ENCODE measurements around the gene PDE1C.

Gene PDE1C

GRCh38 chr7:31791881-31792280 is 278.3 kb downstream of the PDE1C start:
- H3K4me3 ChIP-seq (ENCODE audit: low read length, poor library complexity, severe bottlenecking) = no peak overlapping the region

GRCh38 chr7:31788883-31789680 is 281.1 kb downstream of the PDE1C start:
- H3K36me3 ChIP-seq (ENCODE audit: insufficient read depth, low read length) = no peaks in the 10 kb centered on the region
- TF ChIP-seq CTCF (conservative IDR thresholded peaks at IDR 0.05; ENCODE audit: low read length) (no peak), EZH2phosphoT487 (IDR thresholded peaks at IDR 0.05; ENCODE audit: borderline replicate concordance) (no peak)
- no peaks in the 10 kb centered on the region for H3F3A ChIP-seq (ENCODE audit: low read depth)
- no peak overlapping the region for H2AFZ ChIP-seq (ENCODE audit: low read length)
- no peak overlapping the region for H3K9ac ChIP-seq (ENCODE audit: low read depth, low read length, poor library complexity, severe bottlenecking)
- no peaks in the 10 kb centered on the region for H3K9me2 ChIP-seq (replicated peaks; ENCODE audit: low read depth, low read length)
- no peaks in the 10 kb centered on the region for H3K27me3 ChIP-seq (ENCODE audit: insufficient read depth, low read length, poor library complexity, severe bottlenecking)
- no peaks in the 10 kb centered on the region for H4K20me1 ChIP-seq (ENCODE audit: insufficient read depth, low read length, poor library complexity, severe bottlenecking)
- no peaks in the 10 kb centered on the region for H3K79me2 ChIP-seq (ENCODE audit: insufficient read depth, low read length)
- no peak overlapping the region for H3K4me3 ChIP-seq (ENCODE audit: low read length, poor library complexity, severe bottlenecking)
- no peaks in the 10 kb centered on the region for H3K9me3 ChIP-seq (ENCODE audit: insufficient read depth, low read depth, low read length)
- no peak overlapping the region for H3K4me2 ChIP-seq (ENCODE audit: low read depth, low read length, poor library complexity, severe bottlenecking)
- H3K4me1 ChIP-seq (ENCODE audit: insufficient read depth, low read length, poor library complexity, severe bottlenecking) = no peaks in the 10 kb centered on the region

More at GRCh38 chr7:31791881-31792280, 278.3 kb downstream of the PDE1C start:
- H3K9me2 ChIP-seq (replicated peaks; ENCODE audit: low read depth, low read length) = no peaks in the 10 kb centered on the region
- H3K36me3 ChIP-seq (ENCODE audit: insufficient read depth, low read length) = no peaks in the 10 kb centered on the region
- no peak overlapping the region for H2AFZ ChIP-seq (ENCODE audit: low read length)
- H3K9ac ChIP-seq (ENCODE audit: low read depth, low read length, poor library complexity, severe bottlenecking) = no peak overlapping the region
- H3K27me3 ChIP-seq (ENCODE audit: insufficient read depth, low read length, poor library complexity, severe bottlenecking) = no peaks in the 10 kb centered on the region
- H3K4me2 ChIP-seq (ENCODE audit: low read depth, low read length, poor library complexity, severe bottlenecking) = no peak overlapping the region
- no peaks in the 10 kb centered on the region for H3F3A ChIP-seq (ENCODE audit: low read depth)
- H3K4me1 ChIP-seq (ENCODE audit: insufficient read depth, low read length, poor library complexity, severe bottlenecking) = no peaks in the 10 kb centered on the region
- H3K9me3 ChIP-seq (ENCODE audit: insufficient read depth, low read depth, low read length) = no peaks in the 10 kb centered on the region
- TF ChIP-seq CTCF (conservative IDR thresholded peaks at IDR 0.05; ENCODE audit: low read length) (no peak), EZH2phosphoT487 (IDR thresholded peaks at IDR 0.05; ENCODE audit: borderline replicate concordance) (no peak)
- H4K20me1 ChIP-seq (ENCODE audit: insufficient read depth, low read length, poor library complexity, severe bottlenecking) = no peaks in the 10 kb centered on the region
- no peaks in the 10 kb centered on the region for H3K79me2 ChIP-seq (ENCODE audit: insufficient read depth, low read length)

DNA sequence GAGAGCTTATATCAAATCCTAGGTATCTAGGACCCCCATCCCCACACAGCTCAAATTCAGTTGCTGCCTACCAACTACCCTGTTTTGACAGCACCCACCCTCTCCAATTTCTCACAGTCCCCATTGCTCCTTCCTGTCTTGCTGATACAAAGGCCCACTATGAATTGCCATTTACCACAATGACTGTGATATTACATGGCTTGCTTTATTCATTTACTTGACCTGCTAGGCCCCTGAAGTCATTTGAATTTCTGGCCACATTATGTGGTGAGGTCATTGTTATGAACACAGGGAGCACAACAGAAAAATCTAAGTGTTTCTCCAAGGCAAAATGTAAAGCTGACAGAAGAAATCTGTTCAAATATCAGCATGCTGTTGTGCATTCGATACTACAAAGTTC is 281.8 kb downstream of the PDE1C start:
- Histone ChIP-seq H3K9ac (ENCODE audit: low read depth, low read length, poor library complexity, severe bottlenecking) (no peak overlapping the region), H3K9me2 (replicated peaks; ENCODE audit: low read depth, low read length) (no peaks in the 10 kb centered on the region), H2AFZ (ENCODE audit: low read length) (no peak overlapping the region), H4K20me1 (ENCODE audit: insufficient read depth, low read length, poor library complexity, severe bottlenecking) (no peaks in the 10 kb centered on the region), H3K27me3 (ENCODE audit: insufficient read depth, low read length, poor library complexity, severe bottlenecking) (no peaks in the 10 kb centered on the region), H3K4me2 (ENCODE audit: low read depth, low read length, poor library complexity, severe bottlenecking) (no peak overlapping the region), H3K9me3 (ENCODE audit: insufficient read depth, low read depth, low read length) (no peaks in the 10 kb centered on the region), H3K4me1 (ENCODE audit: insufficient read depth, low read length, poor library complexity, severe bottlenecking) (no peaks in the 10 kb centered on the region), H3K79me2 (ENCODE audit: insufficient read depth, low read length) (no peaks in the 10 kb centered on the region), H3K4me3 (ENCODE audit: low read length, poor library complexity, severe bottlenecking) (no peak overlapping the region), H3K36me3 (ENCODE audit: insufficient read depth, low read length) (no peaks in the 10 kb centered on the region), H3F3A (ENCODE audit: low read depth) (no peaks in the 10 kb centered on the region)
- TF ChIP-seq CTCF (conservative IDR thresholded peaks at IDR 0.05; ENCODE audit: low read length) (no peak), EZH2phosphoT487 (IDR thresholded peaks at IDR 0.05; ENCODE audit: borderline replicate concordance) (no peak)
